SU-DHL-6 (cell line): ENCODE measurements around the gene SLC16A12.

ENCODE experiments used
- H2AFZ ChIP-seq: fragments of 200-600 bp; sonication (generic); 2 replicates; pipeline ENCODE4 v1.6.1; 2014; ENCODE audit warnings: low read depth, mild to moderate bottlenecking, moderate library complexity, mixed read lengths, antibody characterized with exemption, low read length; ENCODE audit not compliant: severe bottlenecking
- H3F3A ChIP-seq: fragments of 200-600 bp; shearing (Covaris generic); 2 replicates; pipeline ENCODE4 v1.6.0; 2016; ENCODE audit warnings: antibody characterized with exemption, mild to moderate bottlenecking; ENCODE audit not compliant: insufficient read depth
- H3K27ac ChIP-seq: fragments of 200-600 bp; sonication (generic); 2 replicates; pipeline ENCODE4 v1.5.1; 2016; ENCODE audit warnings: low read depth, mild to moderate bottlenecking, low read length, moderate library complexity, mixed read lengths
- H3K27me3 ChIP-seq: fragments of 200-600 bp; sonication (generic), shearing (Covaris generic); 2 replicates; pipeline ENCODE4 v1.6.0; 2014; ENCODE audit warnings: mild to moderate bottlenecking, low read length
- H3K36me3 ChIP-seq: fragments of 200-600 bp; sonication (generic); 2 replicates; pipeline ENCODE4 v1.6.1; 2014; ENCODE audit warnings: mild to moderate bottlenecking, low read length, mixed read lengths
- H3K4me2 ChIP-seq: fragments of 300-600, 200-600 bp; shearing (Covaris generic), sonication (generic); 2 replicates; pipeline ENCODE4 v1.6.0; 2014; ENCODE audit warnings: low read length, low read depth, mild to moderate bottlenecking; ENCODE audit not compliant: poor library complexity, severe bottlenecking
- H3K4me3 ChIP-seq: fragments of 200-600 bp; sonication (generic); 2 replicates; pipeline ENCODE4 v1.5.1; 2014; ENCODE audit warnings: antibody characterized with exemption, low read length, mild to moderate bottlenecking, mixed read lengths; ENCODE audit not compliant: insufficient read depth, poor library complexity, severe bottlenecking
- H3K79me2 ChIP-seq: fragments of 200-600 bp; sonication (generic); 2 replicates; pipeline ENCODE4 v1.6.1; 2014; ENCODE audit warnings: mild to moderate bottlenecking, low read length, moderate library complexity; ENCODE audit not compliant: insufficient read depth
- H3K9ac ChIP-seq: fragments of 200-600 bp; sonication (generic); 2 replicates; pipeline ENCODE4 v1.7.0; 2014; ENCODE audit warnings: mild to moderate bottlenecking, low read length
- H3K9me2 ChIP-seq: fragments of 200-600 bp; sonication (generic); replicated peaks from 2 replicates; pipeline ENCODE4 v1.6.1; 2014; ENCODE audit warnings: low read length; ENCODE audit not compliant: insufficient read depth
- H3K9me3 ChIP-seq: fragments of 200-600 bp; sonication (generic); 2 replicates; pipeline ENCODE4 v1.6.1; 2014; ENCODE audit warnings: low read length, mixed read lengths; ENCODE audit not compliant: insufficient read depth
- H4K20me1 ChIP-seq: fragments of 200-600 bp; sonication (generic); 2 replicates; pipeline ENCODE4 v1.6.1; 2014; ENCODE audit warnings: low read depth, mild to moderate bottlenecking, antibody characterized with exemption, low read length, moderate library complexity, mixed read lengths
- EZH2phosphoT487 ChIP-seq: fragments of 200-600 bp; sonication (generic), shearing (Covaris generic); conservative IDR thresholded peaks from 2 replicates; pipeline ENCODE4 v1.6.1; 2018; ENCODE audit warnings: mild to moderate bottlenecking, antibody characterized with exemption, low read length, moderate library complexity, mixed read lengths
- TF ChIP-seq, protein P1 (sequence below): fragments of 200-600 bp; sonication (generic); IDR thresholded peaks from one replicate; pipeline ENCODE4 v1.5.1; 2017; ENCODE audit warnings: antibody characterized with exemption, mild to moderate bottlenecking, low read length, moderate library complexity; ENCODE audit not compliant: insufficient read depth, poor library complexity, severe bottlenecking

SLC16A12 gene

DNA sequence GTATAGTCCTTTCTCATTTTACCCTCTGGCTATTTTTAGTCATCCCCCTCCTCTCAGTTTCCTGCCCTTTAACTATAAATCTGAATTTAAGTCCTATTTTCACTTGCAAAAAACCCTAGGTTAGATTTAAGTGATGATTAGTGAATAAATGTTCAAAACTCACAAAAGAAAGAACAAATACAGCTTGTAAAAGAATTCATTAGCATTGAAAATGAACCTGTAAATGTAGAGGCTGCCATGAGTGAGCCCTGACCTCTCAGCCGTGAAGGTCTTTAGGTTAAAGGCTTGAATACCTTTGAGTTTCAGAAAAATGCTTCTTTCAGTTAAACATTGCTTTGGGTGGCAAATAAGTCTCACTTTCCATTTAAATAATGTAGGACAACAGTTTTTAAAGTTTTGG, 2.0 kb upstream of the SLC16A12 start:
- Histone ChIP-seq H3K79me2 (no peaks in the 10 kb centered on the region), H3K4me3 (no peak overlapping the region), H3K4me2 (no peak overlapping the region), H3K9me2 (no peaks in the 10 kb centered on the region), H3K9ac (no peak overlapping the region), H3K9me3 (no peaks in the 10 kb centered on the region), H3K27ac (no peak overlapping the region), H3F3A (no peaks in the 10 kb centered on the region), H2AFZ (no peak overlapping the region), H4K20me1 (no peaks in the 10 kb centered on the region), H3K36me3 (no peaks in the 10 kb centered on the region), H3K27me3 (no peaks in the 10 kb centered on the region)
- TF ChIP-seq, protein P1, sequence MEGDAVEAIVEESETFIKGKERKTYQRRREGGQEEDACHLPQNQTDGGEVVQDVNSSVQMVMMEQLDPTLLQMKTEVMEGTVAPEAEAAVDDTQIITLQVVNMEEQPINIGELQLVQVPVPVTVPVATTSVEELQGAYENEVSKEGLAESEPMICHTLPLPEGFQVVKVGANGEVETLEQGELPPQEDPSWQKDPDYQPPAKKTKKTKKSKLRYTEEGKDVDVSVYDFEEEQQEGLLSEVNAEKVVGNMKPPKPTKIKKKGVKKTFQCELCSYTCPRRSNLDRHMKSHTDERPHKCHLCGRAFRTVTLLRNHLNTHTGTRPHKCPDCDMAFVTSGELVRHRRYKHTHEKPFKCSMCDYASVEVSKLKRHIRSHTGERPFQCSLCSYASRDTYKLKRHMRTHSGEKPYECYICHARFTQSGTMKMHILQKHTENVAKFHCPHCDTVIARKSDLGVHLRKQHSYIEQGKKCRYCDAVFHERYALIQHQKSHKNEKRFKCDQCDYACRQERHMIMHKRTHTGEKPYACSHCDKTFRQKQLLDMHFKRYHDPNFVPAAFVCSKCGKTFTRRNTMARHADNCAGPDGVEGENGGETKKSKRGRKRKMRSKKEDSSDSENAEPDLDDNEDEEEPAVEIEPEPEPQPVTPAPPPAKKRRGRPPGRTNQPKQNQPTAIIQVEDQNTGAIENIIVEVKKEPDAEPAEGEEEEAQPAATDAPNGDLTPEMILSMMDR, result no peak
- no peak for TF ChIP-seq EZH2phosphoT487

- Histone ChIP-seq H3K9me3 (no peaks in the 10 kb centered on the region), H3K9ac (no peak overlapping the region), H3F3A (no peaks in the 10 kb centered on the region), H4K20me1 (no peaks in the 10 kb centered on the region), H3K79me2 (no peaks in the 10 kb centered on the region), H3K27ac (no peak overlapping the region), H3K9me2 (no peaks in the 10 kb centered on the region), H2AFZ (no peak overlapping the region), H3K4me2 (no peak overlapping the region), H3K27me3 (no peaks in the 10 kb centered on the region), H3K4me3 (no peak overlapping the region), H3K36me3 (no peaks in the 10 kb centered on the region)
- TF ChIP-seq EZH2phosphoT487, result no peak
- TF ChIP-seq, protein P1, result no peak
These were observed 590 bp upstream of the SLC16A12 start for GRCh38 chr10:89536013-89536354.

- H3K4me3 ChIP-seq, result no peak overlapping the region
These were observed 598 bp downstream of the SLC16A12 start for GRCh38 chr10:89534826-89535166.

More at GRCh38 chr10:89534826-89535166, 598 bp downstream of the SLC16A12 start:
- Histone ChIP-seq H3K27me3 (no peaks in the 10 kb centered on the region), H3F3A (no peaks in the 10 kb centered on the region), H3K27ac (no peak overlapping the region), H3K9ac (no peak overlapping the region), H3K4me2 (no peak overlapping the region), H2AFZ (no peak overlapping the region), H3K9me3 (no peaks in the 10 kb centered on the region), H3K9me2 (no peaks in the 10 kb centered on the region), H3K36me3 (no peaks in the 10 kb centered on the region), H3K79me2 (no peaks in the 10 kb centered on the region), H4K20me1 (no peaks in the 10 kb centered on the region)
- no peak for TF ChIP-seq EZH2phosphoT487
- TF ChIP-seq, protein P1, result no peak
